GM19467 (cell line): Measurements from ENCODE around the gene TSC2.

Source experiments
- ATAC-seq: cut with Tn5 transposase; IDR thresholded peaks from one replicate; pipeline ENCODE4 v1.9.1; 2021; ENCODE audit warnings: mild to moderate bottlenecking, moderate library complexity; ENCODE audit not compliant: unreplicated experiment

Gene TSC2

GRCh38 chr16:2083876-2084780 lies 36.3 kb downstream of the TSC2 start:
- ATAC-seq, result no peak

GRCh38 chr16:2084895-2085625 lies 37.3 kb downstream of the TSC2 start:
- no peak for ATAC-seq

- ATAC-seq, result no peak
Observed at GRCh38 chr16:2085669-2086068, 37.9 kb downstream of the TSC2 start.

- no peak for ATAC-seq
Observed at GRCh38 chr16:2086106-2086742, 38.4 kb downstream of the TSC2 start.

- ATAC-seq, result no peak
Observed at GRCh38 chr16:2086812-2087747, 39.3 kb downstream of the TSC2 start.

GRCh38 chr16:2087748-2088631 lies 40.2 kb downstream of the TSC2 start:
- ATAC-seq, result no peak

- ATAC-seq, result no peak
Observed at GRCh38 chr16:2088759-2089358, 41.1 kb downstream of the TSC2 start.

GRCh38 chr16:2089706-2090480 lies 42.1 kb downstream of the TSC2 start:
- no peak for ATAC-seq

GRCh38 chr16:2090481-2090776 lies 42.6 kb downstream of the TSC2 start:
- ATAC-seq, result no peak

GRCh38 chr16:2090777-2091546 lies 43.2 kb downstream of the TSC2 start:
- ATAC-seq, result no peak

- ATAC-seq, result no peak
Observed at GRCh38 chr16:2091547-2092255, 43.9 kb downstream of the TSC2 start.

- ATAC-seq, result no peak
Observed at GRCh38 chr16:2092256-2092620, 44.5 kb downstream of the TSC2 start.

GRCh38 chr16:2092866-2093265 lies 45.1 kb downstream of the TSC2 start:
- ATAC-seq, result no peak

GRCh38 chr16:2093793-2094192 lies 46.0 kb downstream of the TSC2 start:
- no peak for ATAC-seq

GRCh38 chr16:2095315-2095853 lies 47.6 kb downstream of the TSC2 start:
- no peak for ATAC-seq

- no peak for ATAC-seq
Observed at GRCh38 chr16:2095918-2096582, 48.3 kb downstream of the TSC2 start.
